Measurements from ENCODE around the gene DENND11.

The DENND11 gene, protein sequence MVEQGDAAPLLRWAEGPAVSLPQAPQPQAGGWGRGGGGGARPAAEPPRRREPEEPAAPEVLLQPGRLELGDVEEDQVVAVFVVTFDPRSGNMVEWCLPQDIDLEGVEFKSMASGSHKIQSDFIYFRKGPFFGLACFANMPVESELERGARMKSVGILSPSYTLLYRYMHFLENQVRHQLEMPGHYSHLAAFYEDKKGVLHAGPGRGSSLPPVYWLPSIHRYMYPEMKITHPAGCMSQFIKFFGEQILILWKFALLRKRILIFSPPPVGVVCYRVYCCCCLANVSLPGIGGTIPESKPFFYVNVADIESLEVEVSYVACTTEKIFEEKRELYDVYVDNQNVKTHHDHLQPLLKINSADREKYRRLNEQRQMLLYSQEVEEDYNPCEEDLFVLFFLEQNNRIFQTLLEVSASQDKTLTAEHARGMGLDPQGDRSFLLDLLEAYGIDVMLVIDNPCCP

DNA sequence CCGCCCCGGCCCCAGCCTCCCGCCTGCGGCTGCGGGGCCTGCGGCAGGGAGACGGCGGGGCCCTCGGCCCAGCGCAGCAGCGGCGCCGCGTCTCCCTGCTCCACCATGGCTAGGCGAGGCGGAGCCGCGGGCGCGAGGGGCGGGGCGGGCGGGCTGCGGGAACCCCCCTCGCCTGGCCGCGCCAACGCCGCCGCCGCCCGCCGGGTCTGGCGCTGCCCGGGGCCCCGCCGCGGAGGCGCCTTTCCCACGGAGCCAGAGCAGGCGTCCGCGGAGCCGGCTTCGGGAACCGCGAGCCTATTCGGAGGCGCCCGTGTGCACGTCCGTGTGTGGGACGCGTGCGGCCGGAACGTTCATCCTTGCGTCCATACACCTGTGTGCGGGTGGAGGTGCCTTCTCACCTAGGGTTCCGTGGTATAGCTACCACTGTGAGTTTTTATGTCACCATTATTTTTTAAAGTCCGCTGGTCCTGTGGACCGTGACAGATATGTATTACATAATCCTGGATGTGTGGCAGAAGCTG is at the start of gene DENND11:
Gene DENND11, minus strand, starts transcription at position 120 of the 521 bp plus-strand sequence. Its CDS starts 13 bp downstream, at position 107.
- no peak for DNase-seq (ENCODE audit: low read depth)

GRCh38 chr7:141748396-141748795 is 46.4 kb upstream of the DENND11 start:
- no peak for DNase-seq (ENCODE audit: low read depth)

- no peak for DNase-seq (ENCODE audit: low read depth)
Measured at GRCh38 chr7:141744131-141744530, 42.2 kb upstream of the DENND11 start.

DNA sequence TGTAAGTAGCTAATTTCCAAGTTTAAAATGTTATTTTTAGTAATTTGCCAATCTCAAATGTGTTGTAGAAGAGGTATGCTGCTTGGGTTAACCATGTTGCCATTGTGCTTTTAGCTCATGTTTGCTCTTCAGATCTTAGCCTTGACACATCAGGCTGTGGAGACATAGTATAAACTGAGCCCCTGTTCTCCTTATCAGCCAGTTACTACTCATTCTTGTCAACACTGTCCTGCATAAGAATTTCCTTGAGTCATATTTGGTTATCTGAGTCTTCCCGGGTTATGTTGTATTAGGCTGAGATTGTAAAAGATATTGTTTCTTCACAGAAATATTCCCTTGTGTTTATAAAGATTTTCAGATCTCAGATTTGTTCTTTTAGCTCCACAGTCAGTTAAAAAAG is 40.3 kb upstream of the DENND11 start:
- DNase-seq (ENCODE audit: low read depth), result no peak

DNA sequence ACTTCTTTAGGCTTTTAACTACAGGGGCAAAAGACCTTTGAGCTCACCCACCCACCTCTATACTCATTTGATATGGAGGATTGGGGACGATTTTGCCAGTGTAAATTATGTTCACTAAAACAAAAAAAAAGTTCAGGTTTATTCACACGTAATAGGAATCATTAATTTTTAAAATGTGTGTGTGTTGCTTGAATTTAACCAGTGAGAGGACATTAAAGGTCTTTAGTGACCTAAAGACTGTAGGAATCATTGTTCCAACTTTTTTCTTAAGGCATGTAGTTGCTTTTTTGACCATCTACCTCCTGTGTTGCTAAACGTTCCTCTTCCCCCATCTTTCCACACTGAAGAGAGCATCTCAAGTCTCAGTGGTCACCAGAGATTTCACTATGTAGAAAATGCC is 37.3 kb upstream of the DENND11 start:
- DNase-seq (ENCODE audit: low read depth), result no peak

- DNase-seq (ENCODE audit: low read depth), result no peak
Measured at GRCh38 chr7:141738592-141739013, 36.6 kb upstream of the DENND11 start.

GRCh38 chr7:141737836-141738591 is 36.0 kb upstream of the DENND11 start, which contains the start of gene SSBP1:
SSBP1 (plus strand) TSS chr7:141738358; CDS start chr7:141739167, 809 bp downstream.
- DNase-seq (ENCODE audit: low read depth), result peak; percentile 79

DNA sequence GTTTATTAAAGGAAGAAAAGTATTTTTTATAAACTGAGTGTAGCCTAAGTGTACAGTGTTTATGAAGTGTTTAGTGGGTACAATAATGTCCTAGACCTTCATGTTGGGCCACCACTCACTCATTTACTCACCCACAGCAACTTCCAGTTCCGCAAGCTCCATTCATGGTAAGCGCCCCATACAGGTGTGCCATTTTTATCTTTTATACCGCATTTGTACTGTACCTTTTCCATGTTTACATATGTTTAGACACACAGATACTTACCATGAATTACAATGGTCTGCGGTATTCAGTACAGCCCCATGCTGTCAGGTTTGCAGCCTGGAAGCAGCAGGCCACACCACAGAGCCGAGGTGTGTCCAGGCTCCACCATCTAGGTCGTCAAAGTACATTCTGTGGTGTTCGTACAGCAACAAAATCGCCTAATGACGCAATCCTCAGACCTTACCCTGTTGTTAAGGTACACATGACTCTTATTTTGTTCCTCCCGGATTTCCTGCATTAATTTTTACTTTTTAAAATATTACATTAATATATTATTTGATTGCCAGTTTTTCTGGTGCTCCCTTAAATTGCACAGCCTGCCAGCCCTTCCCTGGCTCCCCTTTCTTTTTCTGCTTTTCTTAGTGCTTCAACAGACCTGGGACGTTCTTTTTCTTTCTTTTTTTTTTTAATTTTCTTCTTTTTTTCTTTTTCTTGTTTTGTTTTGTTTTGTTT is 35.3 kb upstream of the DENND11 start:
- DNase-seq (ENCODE audit: low read depth), result no peak

GRCh38 chr7:141731476-141732149 is 29.6 kb upstream of the DENND11 start:
- no peak for DNase-seq (ENCODE audit: low read depth)

DNA sequence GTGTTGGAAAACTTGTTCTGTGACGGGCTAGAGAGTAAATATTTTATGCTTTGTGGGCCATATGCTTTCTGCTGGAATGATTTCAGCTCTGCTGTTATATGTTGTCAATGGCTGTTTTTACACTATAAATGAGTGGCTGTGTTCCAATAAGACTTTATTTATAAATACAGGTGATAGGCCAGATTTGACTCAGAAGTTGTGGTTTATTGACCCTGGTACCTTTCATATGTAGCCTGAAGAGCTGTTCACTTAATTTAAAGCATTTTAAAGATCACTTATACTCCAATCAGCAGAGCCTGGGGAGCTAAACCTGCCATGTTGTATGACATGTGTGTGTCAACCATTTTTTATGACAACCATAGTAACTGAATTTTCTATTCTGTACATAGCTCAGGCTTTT is 27.1 kb upstream of the DENND11 start:
- no peak for DNase-seq (ENCODE audit: low read depth)

GRCh38 chr7:141722529-141722928 is 20.6 kb upstream of the DENND11 start:
- no peak for DNase-seq (ENCODE audit: low read depth)

DNA sequence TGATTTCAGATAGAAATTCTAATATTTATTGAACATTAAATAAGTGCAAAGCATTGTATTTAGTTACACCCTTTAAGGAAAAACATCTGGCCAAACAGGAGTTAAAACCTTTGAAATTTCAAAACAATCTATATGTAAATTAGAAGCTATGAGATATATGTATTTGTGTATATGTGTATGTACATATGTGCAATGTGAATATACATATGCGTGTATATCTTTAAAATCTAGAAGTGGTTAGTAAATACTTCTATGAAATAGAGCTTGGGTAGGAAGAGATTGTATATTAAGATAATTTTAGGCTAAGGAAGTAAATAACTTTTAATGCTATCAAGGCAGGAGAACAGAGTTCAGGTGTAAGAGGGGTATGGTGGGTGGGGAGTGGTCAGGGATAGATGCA is 15.5 kb upstream of the DENND11 start:
- no peak for DNase-seq (ENCODE audit: low read depth)

DNA sequence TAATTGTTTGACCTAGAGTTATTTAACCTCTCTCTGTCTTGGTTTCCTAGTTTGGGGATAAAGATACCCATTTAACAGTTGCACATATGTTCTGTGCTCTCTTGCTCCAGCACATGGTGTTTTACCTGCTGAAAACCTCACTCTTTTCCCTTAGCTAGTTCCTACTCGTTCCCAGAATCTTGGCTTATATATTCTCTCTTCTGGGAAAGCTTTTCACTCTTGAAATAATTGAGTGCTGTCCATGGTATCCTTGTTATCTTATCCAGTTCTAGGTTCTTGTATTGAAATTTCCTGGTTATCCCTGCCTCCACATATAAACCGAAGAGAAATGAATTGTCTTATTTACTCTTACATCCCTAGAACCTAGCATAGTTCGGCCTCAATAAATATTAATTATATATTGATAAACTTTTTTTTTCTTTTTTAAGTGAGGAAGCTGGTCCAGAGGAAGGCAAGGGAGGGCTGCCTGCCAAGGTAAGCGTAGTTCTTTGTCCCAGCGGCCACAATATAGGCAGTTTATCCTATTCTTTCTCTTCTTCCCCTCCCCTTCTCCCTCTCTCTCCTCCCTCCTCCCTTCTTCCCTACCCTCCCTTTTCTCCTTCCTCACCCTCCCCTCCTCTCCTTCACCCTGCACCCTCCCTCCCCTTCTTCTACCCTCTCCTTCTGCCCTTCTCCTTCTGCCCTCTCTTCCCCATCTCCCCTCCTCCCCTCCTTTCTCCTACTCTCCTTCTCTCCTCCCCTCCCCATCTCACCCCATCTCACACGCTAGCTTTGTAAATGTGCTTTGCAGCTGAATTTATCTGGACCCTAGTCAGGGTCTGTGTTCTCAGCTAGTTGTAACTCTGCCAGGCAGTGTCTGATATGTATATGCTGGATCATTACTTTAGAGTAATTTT is 14.1 kb upstream of the DENND11 start:
- no peak for DNase-seq (ENCODE audit: low read depth)

DNA sequence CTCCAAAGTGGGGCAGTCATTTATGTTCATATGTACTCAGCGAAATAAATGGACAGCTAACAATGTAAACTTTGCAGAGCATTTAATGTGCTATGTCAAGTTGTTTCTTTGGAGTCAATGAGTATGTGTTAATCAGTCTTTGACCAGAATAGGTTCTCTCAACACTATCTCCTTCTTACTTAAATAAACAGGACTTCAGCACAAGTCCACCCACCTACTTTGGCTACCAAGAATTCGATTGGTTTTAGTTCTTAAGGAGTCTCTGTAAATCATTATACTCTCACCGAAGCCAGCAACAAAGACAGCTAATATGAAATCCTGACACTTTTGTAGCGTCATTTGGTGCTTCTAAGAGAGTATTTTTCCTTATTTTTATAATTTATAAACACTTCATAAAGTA is 13.1 kb upstream of the DENND11 start:
- DNase-seq (ENCODE audit: low read depth), result no peak

- no peak for DNase-seq (ENCODE audit: low read depth)
Measured at GRCh38 chr7:141714571-141714970, 12.6 kb upstream of the DENND11 start.

DNA sequence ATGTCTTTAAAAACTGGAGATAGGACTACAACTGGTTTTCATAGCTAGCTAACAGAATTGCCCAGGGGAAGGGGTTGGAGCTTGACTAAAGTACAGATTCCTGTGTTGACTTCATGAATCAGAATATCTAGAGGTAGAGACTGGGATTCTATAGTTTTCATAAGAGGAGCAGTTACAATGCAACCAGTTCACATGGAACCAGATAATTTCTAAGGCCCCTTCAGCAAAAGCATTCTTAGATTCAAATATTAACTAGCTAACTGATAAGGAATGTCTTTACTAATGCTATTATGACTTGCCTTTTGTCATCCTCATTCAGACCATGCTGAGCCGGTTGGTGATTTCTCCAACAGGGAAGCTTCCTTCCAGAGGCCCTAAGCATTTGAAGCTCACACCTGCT is 11.9 kb upstream of the DENND11 start:
- no peak for DNase-seq (ENCODE audit: low read depth)

DNA sequence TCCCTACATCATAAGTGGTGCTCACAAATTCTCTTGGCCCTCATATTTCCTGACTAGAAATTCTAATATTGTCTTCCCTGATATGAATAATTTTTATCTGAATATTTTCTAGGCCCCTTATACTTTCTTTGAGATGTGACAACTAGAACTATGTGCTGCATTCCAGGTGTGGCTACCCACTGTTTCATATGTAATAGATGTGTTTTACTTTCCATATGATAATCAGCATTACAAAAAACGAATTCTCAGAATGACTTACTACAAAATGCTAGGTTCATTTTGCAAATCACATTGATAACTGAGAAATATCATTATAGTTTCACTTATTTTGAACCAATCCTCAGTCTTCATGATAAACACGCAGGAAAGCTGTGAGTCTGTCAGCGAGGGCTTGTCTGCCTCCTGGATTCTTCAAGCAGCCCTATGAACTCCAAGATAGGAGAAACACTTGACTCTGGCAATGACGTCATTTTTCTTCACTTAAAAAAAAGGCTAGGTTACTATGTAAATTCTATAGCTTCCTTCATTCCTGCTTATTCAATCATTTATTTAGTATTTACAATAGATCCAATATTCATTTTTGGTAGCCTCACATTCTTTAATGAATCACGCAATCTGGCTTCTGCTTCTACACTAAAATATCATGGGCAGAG is 10.8 kb upstream of the DENND11 start:
- no peak for DNase-seq (ENCODE audit: low read depth)

DNA sequence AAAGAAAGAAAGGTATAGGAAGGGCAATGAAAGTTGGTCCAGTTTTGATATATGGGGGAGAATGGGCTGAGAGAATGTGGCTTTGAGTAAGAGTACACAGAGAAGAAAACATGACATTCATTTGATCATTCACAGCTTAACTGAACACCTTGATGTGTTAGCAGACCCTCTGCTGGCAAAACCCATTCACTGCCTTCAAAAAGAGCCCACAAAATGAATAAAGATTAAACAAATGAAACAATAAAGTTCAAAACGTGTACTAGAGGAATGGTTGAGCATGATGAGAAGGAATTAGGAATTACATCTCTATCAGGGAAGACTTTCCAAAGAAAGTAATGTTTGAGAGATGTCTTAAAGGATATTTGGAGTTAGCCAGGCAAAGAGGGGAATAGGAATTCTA is 8.3 kb upstream of the DENND11 start:
- no peak for DNase-seq (ENCODE audit: low read depth)

DNA sequence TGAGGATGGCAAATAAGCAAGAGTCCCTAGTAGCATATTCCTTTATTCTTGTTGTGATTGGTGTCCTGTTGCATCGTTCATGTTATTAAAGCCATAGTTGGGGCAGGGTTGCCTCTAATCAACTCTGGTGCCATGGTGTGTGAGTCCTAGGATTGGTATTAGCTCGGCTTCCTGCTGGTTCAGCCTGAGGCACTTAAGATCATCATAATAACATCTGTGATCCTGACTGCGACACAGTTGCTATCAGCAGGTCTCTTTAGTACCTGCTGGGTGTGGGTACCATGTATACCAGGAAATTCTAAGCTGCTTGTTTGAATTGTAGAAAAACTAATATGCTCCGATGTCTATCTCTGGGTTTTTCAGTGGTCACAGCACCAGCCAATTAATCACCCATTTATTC is 7.8 kb upstream of the DENND11 start:
- DNase-seq (ENCODE audit: low read depth), result no peak

DNA sequence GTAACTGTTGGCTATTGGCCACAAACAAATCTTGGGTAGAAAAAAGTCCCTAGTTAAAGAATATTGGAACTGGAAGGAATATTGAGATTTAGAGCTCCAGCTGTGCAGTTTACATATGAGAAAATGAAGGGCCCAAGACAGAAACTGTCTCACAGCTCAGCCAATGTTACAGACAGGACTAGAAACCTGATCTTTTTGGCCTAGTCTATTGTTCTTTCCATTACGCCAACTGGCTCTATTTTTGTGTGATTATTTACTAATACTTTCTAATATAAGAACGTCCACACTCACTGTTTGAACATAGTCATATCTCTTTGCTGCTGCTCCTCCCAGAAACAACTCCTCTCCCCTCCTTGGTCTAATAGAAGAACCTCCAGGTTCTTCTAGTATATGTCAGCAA is 7.4 kb upstream of the DENND11 start:
- DNase-seq (ENCODE audit: low read depth), result no peak

Data from CMK (cell line).